Vagina (tissue), 2 donors: ENCODE measurements around the gene F2R.

Experiments used
- CTCF ChIP-seq, 3 experiments: fragments of 450-650 bp in 2 of 3; fragments of 200-600 bp in 1 of 3; sonication (generic) in 1 of 3; IDR thresholded peaks; one replicate each; pipeline ENCODE4 v1.5.1; 2017 to 2019; ENCODE audit warnings: antibody characterized with exemption in 3 of 3, mild to moderate bottlenecking in 2 of 3, moderate library complexity in 2 of 3
- POLR2A ChIP-seq, 2 donors: fragments of 450-650 bp; IDR thresholded peaks; one replicate each; pipeline ENCODE4 v1.6.1; 2017; ENCODE audit warnings: antibody characterized with exemption in 2 of 2, mild to moderate bottlenecking in 2 of 2, moderate library complexity in 2 of 2
- POLR2AphosphoS5 ChIP-seq, 2 donors: sonication (generic); formaldehyde crosslinking; IDR thresholded peaks; one replicate each; pipeline ENCODE4 v1.9.0; 2017; ENCODE audit warnings: antibody characterized with exemption in 2 of 2, mild to moderate bottlenecking in 2 of 2, low read depth in 1 of 2; ENCODE audit not compliant: insufficient read depth in 1 of 2

- TF ChIP-seq CTCF (IDR thresholded peaks at IDR 0.05), result no peak
- no peak for TF ChIP-seq POLR2A (IDR thresholded peaks at IDR 0.05)
- TF ChIP-seq POLR2AphosphoS5 (IDR thresholded peaks at IDR 0.05; ENCODE audit: insufficient read depth in 1 of 2, low read depth in 1 of 2), result no peak
Measured at GRCh38 chr5:76771705-76772405, 55.9 kb downstream of the F2R start.
